ENCODE measurements around the gene UBE2D1.
"Not testable (repeated sequence)": the region's sequence is repeated elsewhere in the genome, so short reads cannot be mapped to it uniquely, and the experiment has no call there.

The UBE2D1 gene

DNA sequence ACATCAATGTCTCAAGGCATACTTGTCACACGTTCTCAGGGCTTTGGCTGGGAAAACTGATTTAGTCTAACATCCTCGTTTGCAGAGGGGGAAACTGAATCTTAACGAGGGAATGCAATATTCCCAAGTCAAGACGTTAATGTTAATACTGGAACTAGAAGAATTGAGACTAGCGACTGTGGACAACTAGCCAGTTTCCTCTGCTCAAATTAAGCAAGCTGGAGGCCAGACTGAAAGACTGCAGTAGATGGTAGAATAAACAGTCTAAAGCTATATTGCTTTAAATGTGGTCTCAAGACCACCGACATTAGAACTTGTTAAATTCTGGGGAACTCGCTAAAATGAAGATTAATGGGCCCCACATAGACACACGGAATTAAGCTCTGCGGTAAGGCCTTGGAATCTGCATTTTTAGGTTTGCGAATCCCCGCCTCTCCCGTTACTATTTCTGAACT is 49.8 kb downstream of the UBE2D1 start:
- DNase-seq, result no peak

DNA sequence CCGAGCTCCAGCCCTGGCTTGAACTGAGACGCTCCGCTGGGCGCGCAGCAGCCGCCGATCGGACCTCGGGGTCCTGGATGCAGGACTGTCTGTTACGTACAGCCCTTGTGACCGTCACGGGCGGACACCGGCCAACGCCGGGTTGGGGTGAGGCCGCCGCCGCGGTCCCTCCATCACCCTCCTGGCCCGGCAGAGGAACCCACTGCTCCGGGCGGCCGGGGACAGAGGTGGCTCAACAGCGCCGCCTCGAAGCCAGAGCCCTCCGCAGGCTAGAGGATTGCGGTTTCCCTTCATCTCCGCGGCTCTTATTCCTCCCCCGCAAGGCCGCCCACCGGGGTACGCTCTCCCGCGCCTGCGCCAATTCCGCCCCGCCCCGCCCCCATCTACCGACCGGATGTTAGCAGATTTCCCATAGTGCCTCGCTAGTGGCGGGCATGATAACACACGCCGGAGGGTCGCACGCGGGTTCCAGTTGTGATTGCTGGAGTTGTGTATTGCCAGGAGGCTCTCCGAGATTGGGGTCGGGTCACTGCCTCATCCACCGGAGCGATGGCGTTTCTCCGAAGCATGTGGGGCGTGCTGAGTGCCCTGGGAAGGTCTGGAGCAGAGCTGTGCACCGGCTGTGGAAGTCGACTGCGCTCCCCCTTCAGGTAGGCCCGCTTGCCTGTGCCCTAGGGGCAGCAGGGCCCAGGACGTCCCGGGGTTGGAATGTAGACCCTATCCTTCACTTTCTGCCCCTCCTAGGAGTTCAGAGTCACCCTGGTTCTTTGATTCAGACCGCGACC is 50.4 kb downstream of the UBE2D1 start, which contains the start of gene TFAM:
TFAM (plus strand) TSS at position 412 of the 785 bp plus-strand sequence; CDS start at position 550, 138 bp downstream.
- DNase-seq, result peak; percentile 98

DNA sequence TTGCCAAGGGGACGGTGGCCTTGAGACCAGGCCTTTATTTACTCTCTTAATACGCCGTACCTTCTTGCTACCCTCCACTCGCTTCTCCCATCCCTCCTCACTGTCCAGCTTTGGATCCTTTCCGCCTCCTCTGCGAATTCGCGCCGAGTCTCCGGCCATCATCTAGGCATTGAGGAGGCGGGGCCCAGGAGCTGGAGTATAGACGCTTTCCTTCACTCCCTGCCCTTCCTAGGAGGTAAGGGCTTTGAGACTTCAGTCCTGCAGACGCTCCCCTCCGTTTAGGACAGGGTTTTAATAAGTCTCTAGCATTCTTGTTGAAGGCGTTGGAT is 50.9 kb downstream of the UBE2D1 start:
- peak; percentile 69 for DNase-seq

DNA sequence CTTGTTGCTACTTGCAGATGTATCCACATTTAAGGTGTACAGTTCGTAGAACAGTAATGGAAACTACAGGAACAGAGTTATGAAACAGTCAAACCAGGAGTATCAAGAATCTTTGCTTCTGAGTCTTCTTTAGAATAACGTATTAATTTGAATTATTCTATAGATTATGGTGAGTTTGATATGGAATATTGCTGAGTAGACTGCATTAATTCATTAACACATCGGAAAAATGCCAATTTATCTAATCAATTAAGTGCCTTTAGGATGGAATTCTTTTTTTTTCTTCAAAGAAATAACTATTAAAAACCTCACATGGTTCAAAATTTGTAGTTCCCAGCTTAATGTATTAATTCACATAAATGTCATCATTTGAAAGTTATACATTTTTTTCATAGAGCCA is 54.2 kb downstream of the UBE2D1 start:
- DNase-seq, result no peak

DNA sequence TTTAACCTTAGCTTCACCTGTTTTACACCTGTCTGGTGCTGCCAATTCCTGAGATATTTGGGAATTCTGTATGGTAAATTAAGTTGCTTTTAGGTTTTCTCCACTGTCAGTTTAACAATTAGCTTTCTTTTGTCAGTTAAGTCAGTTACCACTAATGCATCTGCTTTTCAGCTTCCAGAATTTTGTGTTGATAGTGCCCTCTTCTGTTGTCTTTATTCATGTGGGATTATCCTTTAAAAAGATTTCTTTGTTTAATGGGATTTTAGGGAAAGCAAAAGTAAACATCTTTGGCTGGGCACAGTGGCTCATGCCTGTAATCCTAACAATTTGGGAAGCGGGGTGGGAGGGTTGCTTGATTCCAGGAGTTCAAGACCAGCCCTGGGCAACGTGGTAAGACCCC is 58.5 kb downstream of the UBE2D1 start:
- DNase-seq, result no peak

DNA sequence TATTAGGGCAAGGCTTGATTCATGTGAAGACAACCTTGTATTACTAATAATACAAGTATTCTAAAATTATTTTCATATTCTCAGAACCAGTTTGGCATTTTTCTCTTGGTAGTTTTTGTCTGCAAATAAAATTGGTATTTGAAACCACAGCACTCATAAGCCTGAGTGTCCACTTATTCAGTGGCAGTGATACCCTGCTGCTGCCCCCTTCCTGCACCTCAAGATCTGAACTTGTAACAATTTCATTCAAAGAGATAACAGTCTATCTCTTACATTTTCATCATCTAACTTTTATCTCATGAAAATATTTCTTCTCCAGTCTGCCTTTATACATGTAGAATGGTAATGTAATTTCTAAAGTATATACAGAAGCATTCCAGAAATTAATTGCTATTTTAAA is 59.7 kb downstream of the UBE2D1 start:
- no peak for DNase-seq

DNA sequence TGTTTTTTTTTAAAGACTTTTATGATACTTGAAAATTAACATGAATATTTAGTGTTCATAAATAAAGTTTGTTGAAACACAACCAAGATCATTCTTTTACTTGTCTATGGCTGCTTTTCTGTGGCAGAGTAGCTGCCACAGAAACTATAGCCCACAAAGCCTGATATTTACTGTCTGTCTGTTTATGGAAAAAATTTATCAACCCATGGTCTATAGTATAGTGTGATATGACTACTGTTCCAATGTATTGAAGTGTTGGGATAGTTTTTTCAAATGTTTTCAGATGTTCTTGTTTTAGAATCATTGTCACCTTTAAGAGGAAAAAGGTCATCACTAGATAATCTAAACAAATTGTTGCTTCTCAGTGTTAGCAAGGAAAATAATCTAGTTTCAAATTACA is 61.3 kb downstream of the UBE2D1 start:
- no peak for DNase-seq

DNA sequence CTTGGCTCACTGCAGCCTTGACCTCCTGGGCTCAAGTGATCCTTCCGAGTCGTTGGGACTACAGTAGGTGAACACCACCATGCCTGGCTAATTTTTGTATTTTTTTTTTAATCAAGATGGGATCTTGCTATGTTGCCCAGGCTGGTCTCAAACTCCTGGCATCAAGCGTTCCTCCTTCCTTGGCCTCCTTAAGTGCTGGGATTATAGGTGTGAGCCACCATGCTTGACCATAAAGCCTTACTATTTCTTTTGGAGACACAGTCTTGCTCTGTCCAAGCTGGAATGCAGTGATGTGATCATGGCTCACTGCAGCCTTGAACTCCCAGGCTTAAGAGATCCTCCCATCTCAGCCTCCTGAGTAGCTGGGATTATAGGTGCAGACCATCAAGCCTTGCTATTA is 63.0 kb downstream of the UBE2D1 start:
- no peak for DNase-seq

DNA sequence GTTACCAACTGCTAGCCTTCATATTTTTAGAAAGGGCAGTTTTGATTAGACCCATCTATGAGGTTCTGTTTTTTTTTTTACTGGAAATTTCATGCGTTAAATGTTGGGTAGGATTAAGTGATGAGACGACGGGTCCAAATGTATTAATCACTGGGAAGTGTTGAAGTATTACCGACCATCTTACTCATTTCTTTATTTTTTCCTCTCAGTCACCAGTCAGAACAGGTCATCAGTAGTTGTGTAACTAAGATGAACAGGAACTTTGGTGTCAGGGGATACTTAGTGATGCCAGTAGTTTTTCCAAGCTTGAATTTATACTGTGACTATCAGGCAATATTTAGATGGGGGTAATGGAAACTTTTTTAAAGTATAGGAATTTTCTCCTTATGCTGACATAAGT is 64.6 kb downstream of the UBE2D1 start:
- DNase-seq, result no peak

DNA sequence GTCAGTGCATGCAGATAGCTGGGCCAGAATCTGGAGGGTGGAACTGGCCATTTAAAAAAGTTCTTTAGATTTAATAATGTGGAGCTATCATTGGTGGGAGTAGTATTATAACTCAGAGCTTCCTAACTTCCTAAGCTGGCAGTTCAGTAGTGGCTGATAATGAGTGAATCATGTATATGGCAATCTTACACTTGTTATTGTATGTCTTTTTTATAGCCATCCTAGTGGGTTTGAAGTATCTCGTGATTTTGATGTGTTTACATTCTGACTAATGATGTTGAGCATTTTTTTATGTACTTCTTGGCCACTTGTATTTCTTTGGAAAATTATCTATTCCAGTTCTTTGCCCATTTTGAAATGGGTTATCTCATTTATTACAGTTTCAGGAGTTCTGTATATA is 65.8 kb downstream of the UBE2D1 start:
- no peak for DNase-seq

DNA sequence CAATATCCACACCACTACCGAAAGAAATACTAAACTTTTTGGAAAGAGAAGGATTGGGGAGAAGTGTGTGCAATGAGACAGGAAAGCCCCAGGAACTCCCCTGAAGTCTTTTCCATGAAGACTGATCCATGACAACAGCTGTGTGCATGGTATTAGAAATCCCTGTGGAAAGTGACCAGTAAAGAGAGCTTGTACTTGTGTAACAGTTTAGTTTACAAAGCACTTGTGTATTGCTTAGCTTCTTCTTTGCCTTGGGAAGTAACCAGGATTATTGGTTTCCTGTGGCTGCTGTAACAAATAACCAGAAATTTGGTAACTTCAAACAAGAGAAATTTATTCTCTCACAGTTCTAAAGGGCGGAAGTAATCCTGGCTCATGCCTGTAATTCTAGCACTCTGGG is 69.2 kb downstream of the UBE2D1 start:
- no peak for DNase-seq

DNA sequence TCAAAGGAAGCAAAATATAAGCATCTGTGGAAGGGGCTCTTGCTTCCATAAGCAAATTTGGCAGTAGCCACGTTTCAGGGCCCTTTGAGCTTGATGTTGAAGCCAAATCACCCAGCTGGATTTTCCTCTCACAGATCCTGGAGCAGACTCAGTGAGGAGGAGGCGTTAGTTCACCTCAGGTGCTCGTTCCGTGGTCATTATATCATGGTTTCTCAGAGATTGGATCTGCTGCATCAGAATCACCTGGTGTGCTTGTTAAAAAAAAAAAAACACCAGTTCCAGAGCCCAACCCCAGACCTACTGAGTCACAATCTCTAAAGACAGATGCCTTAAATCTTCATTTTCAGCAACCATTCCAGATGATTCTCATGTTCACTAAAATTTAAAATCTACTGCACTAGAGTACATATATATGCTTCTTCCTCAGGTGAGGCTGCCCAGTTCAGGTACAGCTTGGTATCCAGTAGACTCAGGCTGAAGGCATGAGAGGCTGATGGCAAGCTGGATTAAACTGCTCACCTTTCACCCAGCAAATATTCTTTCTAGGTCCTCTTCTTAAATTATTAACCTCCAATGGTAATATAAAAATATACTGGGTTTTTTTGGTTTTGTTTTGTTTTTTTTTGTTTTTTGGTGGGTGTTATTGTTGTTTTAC is 75.3 kb downstream of the UBE2D1 start:
- no peak for DNase-seq

DNA sequence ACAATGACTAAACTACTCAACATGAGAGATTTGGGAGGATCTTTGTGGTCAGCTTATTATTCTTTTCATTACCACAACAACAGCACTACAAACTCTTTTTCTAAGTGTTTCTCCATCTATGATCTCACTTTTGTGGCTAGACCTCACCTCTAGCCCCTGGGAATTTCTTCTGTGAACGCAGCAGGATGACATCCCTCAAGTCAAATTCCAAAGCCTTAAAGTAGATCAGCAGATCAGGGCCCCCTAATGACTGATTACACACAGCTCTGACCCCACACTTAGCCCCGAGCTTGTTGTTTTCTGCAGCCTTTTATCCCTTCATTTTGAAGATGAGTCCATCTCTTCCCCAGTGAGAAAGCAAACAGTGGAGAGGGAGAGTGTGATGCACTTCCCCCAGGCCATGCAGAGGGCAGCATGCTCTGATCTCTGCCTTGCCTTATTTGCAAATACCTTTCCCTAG is 77.7 kb downstream of the UBE2D1 start:
- DNase-seq, result no peak

DNA sequence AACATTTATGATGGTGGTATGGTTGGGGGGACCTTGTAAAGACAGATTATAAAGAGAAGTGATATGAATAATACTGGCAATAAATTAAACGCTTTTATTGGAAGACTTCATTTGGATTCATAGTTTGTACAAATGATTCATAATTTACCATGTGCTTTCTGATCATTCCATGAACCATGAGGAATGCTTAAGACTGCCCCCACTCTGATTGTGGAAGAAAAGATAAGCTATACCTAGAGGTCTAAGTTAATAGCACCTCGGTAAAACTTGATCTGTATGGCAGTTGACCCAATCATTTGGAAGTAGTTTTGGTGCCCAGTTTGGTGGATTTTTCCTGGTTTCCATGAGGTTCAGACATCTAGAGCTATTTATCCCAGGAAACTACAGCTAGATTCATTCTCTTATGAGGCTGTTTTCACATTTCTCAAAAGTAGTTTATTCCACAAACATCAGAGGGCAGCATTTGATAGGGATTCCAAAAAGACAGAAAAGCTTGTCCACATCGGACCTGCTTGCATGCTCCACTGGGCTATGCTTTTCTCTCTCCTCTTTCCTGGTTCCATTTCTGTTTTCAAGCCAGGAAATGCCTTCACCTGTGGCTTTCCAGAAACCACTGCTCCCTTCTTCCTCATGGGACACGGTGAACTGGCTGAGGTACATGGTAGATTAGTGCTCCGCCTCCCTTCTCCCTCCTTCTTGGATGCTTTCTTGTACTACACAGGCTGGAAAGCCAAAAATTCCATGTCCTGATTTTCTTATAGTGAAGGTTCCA is 79.7 kb downstream of the UBE2D1 start:
- peak; percentile 66 for DNase-seq

DNA sequence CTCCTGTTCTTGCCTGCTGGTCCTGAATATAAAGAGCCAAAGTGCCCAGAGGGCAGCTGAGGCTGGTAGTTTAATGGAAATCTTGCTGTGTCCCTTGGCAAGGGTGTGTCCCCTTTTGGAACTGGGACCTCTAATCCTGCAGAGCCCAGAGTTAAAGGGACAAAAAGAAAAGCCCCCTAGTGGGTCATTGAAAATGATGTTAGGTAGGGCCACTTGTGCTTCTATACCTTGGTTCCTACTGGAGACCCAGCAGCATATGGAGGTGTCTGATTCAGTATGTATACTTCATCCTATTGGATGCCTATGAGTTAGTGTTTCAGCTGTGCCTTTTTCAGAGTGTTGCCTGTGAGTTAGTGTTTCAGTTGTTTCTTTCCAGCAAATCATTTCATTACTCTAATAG is 81.0 kb downstream of the UBE2D1 start:
- DNase-seq, result no peak

DNA sequence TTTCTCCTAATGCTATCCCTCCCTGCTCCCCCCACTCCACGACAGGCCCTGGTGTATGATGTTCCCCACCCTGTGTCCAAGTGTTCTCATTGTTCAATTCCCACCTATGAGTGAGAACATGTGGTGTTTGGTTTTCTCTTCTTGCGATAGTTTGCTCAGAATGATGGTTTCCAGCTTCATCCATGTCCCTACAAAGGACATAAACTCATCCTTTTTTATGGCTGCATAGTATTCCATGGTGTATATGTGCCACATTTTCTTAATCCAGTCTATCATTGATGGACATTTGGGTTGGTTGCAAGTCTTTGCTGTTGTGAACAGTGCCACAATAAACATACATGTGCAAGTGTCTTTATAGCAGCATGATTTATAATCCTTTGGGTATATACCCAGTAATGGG is 83.1 kb downstream of the UBE2D1 start:
- DNase-seq, result not testable (repeated sequence)

Measured in OCI-M1 (cell line).